GM21825 (cell line): ENCODE results near the gene SLC1A6.
"Not testable (repeated sequence)": the region's sequence is repeated elsewhere in the genome, so short reads cannot be mapped to it uniquely, and the experiment has no call there.

Experiments used
- ATAC-seq: cut with Tn5 transposase; IDR thresholded peaks from one replicate; pipeline ENCODE4 v1.9.1; 2021; ENCODE audit warnings: mild to moderate bottlenecking, moderate library complexity; ENCODE audit not compliant: unreplicated experiment

The SLC1A6 gene

DNA sequence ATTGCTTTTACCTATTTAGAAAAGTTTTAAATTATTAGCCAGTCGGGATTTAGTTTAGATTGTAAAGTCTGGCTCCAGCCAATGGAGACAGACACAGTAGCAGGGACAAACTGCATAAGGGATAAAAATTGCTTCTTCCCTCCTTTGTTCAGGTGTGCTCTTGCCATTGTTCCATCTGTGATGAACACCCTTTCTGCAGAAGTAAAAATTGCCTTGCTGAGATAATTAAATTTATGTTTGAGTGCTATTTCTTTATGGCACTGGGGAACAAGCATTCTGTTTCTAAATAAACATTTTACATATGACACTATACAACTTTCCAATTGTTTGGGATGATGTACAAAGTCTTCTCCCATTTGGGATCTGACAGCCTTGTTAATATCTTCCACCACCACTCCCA lies 20.4 kb downstream of the SLC1A6 start:
- ATAC-seq: no peak

DNA sequence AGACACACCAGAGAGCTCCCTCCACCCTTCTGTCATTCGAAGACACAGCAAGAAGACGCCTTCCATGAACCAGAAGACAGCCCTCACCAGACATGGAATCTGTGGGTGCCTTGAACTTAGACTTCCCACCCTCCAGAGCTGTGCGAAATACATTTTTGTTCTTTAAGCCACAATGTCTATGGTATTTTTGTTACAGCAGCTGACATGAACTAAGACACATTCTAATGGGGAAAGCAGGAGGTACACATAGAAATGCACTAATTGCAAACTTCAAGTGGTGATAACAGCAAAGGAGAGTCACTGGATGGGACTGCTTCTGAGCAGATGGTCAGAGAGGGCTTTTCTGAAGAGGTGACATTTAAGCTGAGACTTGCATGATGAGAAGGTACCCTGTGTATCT lies 22.2 kb downstream of the SLC1A6 start:
- no peak for ATAC-seq

DNA sequence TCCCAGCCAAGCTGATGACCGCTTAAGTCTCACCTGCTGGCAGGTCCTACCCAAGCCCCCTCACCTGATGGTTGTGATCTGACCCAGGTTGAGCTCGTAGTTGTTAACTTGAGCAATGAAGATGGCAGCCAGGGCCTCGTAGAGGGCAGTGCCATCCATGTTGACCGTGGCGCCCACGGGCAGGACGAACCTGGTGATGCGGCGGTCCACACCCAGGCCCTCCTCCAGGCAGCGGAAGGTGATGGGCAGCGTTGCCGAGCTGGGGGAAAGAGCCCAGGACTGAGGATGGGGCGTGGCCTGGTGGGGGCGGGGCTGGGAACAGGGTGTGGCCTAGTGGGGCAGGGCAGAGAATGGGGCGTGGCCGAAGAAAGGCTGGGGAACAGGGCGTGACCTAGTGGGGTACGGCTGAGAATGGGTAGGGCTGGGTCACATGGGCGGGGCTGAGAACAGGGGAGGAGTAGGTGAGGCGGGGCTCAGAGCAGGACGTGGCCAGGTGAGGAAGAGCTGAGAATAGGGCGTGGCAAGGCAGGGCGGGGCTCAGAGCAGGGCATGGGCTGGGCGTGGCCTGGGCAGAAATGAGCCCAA lies 25.5 kb downstream of the SLC1A6 start:
- ATAC-seq: no peak

DNA sequence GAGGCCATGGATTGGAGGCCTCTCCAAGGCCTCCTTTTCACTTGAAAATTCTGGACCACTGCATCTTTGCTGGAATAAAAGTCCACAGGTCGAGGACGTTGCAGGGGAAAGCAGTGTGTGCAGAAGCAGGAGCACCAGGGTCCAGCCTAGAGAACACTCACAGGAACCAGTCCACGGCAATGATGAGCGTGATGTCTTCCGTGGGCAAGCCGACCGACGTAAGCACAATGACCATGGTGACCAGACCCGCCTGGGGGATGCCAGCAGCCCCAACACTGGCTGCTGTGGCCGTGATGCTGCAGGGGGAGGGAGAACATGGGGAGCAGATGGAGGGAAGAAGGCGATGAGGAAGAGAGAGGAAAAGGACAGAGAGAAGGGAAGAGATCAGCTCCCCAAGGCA lies 26.9 kb downstream of the SLC1A6 start:
- no peak for ATAC-seq

GRCh38 chr19:14950421-14950820 lies 29.2 kb downstream of the SLC1A6 start:
- ATAC-seq: no peak

- ATAC-seq: no peak
Observed at GRCh38 chr19:14949876-14950275, 29.8 kb downstream of the SLC1A6 start.

DNA sequence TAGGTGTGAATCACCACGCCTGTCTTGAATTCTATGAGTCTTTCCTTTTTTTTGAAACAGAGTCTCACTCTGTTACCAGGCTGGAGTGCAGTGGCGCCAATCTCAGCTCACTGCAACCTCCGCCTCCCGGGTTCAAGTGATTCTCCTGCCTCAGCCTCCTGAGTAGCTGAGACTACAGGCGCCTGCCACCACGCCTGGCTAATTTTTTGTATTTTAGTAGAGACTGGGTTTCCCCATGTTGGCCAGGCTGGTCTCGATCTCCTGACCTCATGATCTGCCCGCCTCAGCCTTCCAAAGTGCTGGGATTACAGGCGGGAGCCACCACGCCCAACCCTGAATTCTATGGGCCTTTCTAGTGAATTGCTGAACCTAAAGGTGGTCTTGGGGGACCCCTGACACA lies 30.3 kb downstream of the SLC1A6 start:
- ATAC-seq: not testable (repeated sequence)

- ATAC-seq: no peak
Observed at GRCh38 chr19:14944456-14944855, 35.2 kb downstream of the SLC1A6 start.

DNA sequence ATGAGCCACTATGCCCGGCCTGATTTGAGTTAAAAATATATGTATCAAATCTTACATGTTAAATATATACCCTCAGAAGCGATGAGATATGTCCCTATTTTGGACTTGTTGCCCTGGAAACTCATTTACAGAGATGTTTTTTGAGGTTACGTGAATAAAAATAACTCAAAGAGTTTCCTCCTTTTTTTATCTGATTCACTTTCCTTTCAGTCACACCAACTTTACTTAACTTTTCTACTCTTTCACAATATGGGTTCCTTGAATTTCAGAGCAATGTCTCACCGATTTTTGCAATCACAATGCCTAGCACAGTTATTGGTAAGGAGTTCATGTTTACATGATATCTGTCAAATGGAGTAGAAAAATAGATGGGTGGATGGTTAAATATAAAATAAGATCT lies 36.1 kb downstream of the SLC1A6 start:
- no peak for ATAC-seq

DNA sequence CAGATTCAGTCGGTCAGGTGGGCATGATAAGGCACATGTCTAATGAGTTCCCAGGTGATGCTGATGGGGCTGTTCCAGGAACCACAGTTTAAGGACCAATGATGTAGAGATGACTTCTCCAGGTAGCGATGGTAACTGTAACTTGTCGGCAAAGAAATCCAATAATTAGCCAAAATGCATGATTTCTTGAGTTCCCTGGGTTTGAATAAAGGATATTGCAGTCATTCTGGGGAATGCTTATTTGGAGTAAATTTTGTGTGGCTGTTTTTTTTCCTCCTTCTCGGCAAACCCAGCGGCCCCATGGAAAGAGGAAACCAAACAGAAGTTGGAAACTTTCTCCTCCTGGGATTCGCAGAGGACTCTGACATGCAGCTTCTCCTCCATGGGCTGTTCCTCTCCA lies 38.5 kb downstream of the SLC1A6 start, which contains the start of gene OR7C2:
OR7C2 (plus strand) TSS at position 301 of the 400 bp plus-strand sequence; CDS start at position 301, 0 bp downstream.
- ATAC-seq: no peak

DNA sequence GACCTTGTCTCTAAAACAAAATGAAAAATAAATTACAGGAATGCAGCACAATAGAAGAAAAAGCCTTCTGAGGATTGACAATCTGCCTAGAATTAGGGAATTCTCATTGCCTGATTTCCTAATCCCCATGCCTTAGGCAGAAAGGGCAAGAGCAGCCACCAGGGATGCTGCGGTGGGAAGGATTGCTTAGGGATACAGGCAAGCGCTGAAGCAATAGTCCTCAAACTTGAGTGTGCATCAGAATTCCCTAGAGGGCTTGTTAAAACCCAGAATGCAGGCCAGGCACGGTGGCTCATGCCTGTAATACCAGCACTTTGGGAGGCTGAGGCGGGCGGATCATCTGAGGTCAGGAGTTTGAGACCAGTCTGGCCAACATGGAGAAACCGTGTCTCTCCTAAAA lies 39.4 kb downstream of the SLC1A6 start:
- no peak for ATAC-seq

DNA sequence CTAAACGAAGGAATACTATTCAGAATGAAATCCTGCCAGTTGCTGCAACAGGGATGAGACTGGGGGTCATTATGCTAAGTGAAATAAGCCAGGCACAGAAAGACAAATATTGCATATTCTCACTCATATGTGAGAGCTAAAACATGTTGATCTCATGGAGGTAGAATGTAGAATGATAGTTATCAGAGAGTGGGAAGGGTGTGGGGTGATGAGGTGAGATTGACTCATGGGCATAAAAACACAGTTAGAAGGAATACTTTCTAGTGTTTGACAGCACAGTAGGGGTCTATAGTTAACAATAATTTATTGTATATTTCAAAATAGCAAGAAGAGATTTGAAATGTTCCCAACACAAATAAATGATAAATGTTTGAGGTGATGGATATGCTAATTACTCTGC lies 46.2 kb downstream of the SLC1A6 start:
- no peak for ATAC-seq

DNA sequence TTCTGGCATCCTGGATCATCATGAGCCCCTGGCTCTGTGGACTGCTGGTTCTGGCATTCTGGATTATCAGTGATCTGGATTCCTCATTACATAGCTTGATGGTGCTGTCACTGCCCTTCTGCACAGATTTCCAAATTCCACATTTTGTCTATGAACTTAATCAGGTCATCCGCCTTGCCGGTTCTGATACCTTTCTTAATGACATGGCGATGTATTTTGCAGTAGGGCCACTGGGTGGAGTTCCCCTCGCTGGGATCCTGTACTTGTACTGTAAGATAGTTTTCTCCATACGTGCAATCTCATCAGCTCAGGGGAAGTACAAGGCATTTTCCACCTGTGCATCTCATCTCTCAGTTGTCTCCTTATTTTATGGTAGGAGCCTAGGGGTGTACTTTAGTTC lies 62.8 kb downstream of the SLC1A6 start:
- ATAC-seq: no peak

DNA sequence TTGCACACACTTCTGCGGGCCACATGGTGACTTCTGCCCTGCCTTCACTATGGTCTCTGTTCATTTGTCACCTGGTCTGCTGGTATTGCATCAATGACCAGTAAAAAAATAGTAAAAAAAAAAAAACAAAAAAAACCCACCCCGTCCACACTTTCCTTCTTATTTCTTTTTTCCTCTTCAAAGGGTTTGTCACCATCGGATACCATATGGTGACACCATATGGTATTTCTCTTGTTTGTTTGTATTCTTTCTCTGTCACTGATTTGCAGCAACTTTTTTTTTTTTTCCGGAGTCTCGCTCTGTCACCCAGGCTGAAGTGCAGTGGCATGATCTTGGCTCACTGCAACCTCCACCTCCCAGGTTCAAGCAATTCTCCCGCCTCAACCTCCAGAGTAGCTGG lies 64.5 kb downstream of the SLC1A6 start:
- ATAC-seq: no peak

DNA sequence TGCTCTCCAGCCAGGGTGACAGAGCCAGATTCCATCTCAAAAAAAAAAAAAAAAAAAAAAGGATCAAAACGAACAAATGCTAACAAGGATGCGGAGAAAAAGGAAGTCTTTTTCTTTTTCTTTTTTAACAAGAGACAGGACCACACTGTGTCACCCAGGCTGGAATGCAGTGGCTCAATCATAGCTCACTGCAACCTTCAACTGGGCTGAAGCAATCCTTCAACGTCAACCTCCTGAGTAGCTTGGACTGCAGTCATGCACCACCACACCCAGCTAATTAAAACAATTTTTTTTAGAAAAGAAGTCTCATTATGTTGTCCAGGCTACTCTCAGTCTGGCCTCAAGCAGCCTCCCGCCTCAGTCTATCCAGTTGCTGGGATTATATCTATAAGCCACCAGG lies 73.0 kb downstream of the SLC1A6 start:
- no peak for ATAC-seq

- no peak for ATAC-seq
Observed at GRCh38 chr19:14901675-14902260, 77.9 kb downstream of the SLC1A6 start.
